PC-3 (cell line): ENCODE results near the gene REC114.

Experiments
- CTCF ChIP-seq: fragments of 300-600 bp; sonication (generic); conservative IDR thresholded peaks from 2 replicates; pipeline ENCODE4 v1.5.1; 2017; ENCODE audit warnings: antibody characterized with exemption, low read depth, mild to moderate bottlenecking, low read length
- EZH2 ChIP-seq: fragments of 300-600 bp; sonication (generic); IDR thresholded peaks from one replicate; pipeline ENCODE4 v1.6.1; 2017; ENCODE audit warnings: antibody characterized with exemption, mild to moderate bottlenecking, low read length; ENCODE audit not compliant: unreplicated experiment
- EZH2phosphoT487 ChIP-seq: fragments of 300-600 bp; sonication (generic); IDR thresholded peaks from 2 replicates; pipeline ENCODE4 v1.6.1; 2018; ENCODE audit warnings: mild to moderate bottlenecking, antibody characterized with exemption, low read length, borderline replicate concordance

GRCh38 chr15:73582851-73583379, 140.0 kb downstream of the REC114 start:
- TF ChIP-seq CTCF (no peak), EZH2 (no peak), EZH2phosphoT487 (no peak)
